C4-2B (cell line): ENCODE data around the gene RPH3AL.

Source experiments
- CTCF ChIP-seq: fragments of 450-650 bp; conservative IDR thresholded peaks from 2 replicates; pipeline ENCODE4 v1.5.1; 2017; ENCODE audit warnings: mild to moderate bottlenecking
- ZFX ChIP-seq: fragments of 450-650 bp; IDR thresholded peaks from 2 replicates; pipeline ENCODE4 v1.6.1; 2017

- TF ChIP-seq CTCF (no peak), ZFX (no peak)
Measured at GRCh38 chr17:352421-353212, at the start of gene RPH3AL.
